ENCODE results near the gene KRTAP5-3.

KRTAP5-3 gene

GRCh38 chr11:1574238-1574932 lies 33.9 kb downstream of the KRTAP5-3 start:
- no peak overlapping the region for H3K4me3 ChIP-seq (ENCODE audit: low read depth in 1 of 2, low read length in 2 of 2)
- H3K9me3 ChIP-seq (ENCODE audit: insufficient read depth, low read length, severe bottlenecking), result no peaks in the 10 kb centered on the region
- no peaks in the 10 kb centered on the region for H3K4me1 ChIP-seq (ENCODE audit: insufficient read depth, low read length)
- DNase-seq (peak; percentile 46), ATAC-seq (ENCODE audit: insufficient read depth, low read depth) (peak; percentile 86)
- no peak overlapping the region for H3K9ac ChIP-seq (ENCODE audit: low read depth, low read length)
- H3K27ac ChIP-seq (ENCODE audit: low read length), result no peak overlapping the region
- TF ChIP-seq CTCF (IDR thresholded peaks at IDR 0.05; ENCODE audit: borderline replicate concordance, extremely low read depth, low read length, poor library complexity, severe bottlenecking), result peak; percentile 90
- TF ChIP-seq EZH2 (IDR thresholded peaks at IDR 0.05; ENCODE audit: borderline replicate concordance, low read depth, low read length, severe bottlenecking), result no peak
- no peaks in the 10 kb centered on the region for H3K79me2 ChIP-seq (ENCODE audit: insufficient read depth, low read length)
- peak overlapping the region; percentile 9; the same call in 1 of the 2 replicates for H3K4me2 ChIP-seq (ENCODE audit: insufficient read depth, low read length)
- H3K27me3 ChIP-seq (ENCODE audit: insufficient read depth, low read length, poor library complexity), result no peaks in the 10 kb centered on the region
- no peak overlapping the region for H2AFZ ChIP-seq (ENCODE audit: low read depth, low read length)
- H3K36me3 ChIP-seq (ENCODE audit: insufficient read depth, low read length), result no peaks in the 10 kb centered on the region
- H4K20me1 ChIP-seq (ENCODE audit: insufficient read depth, low read length), result peaks cover 10% of the 10 kb centered on the region

DNA sequence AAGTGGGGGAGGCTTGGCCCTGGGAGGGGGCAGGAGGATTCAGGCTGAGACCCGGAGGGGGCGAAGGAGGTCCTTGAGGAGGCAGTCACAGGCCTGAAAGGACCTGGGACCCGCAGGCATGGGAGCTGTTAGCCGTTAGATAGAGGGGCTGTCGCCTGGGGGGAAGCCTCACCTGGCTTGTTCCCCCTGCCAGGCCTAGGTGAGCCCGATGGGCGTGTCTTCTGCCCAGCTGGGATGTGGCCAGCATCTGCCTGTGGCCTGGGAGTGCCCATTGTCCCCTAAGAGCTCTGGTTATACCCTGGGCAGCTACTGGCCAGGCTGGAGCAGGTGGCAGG lies 34.4 kb downstream of the KRTAP5-3 start:
- TF ChIP-seq EZH2 (IDR thresholded peaks at IDR 0.05; ENCODE audit: borderline replicate concordance, low read depth, low read length, severe bottlenecking) (no peak), CTCF (IDR thresholded peaks at IDR 0.05; ENCODE audit: borderline replicate concordance, extremely low read depth, low read length, poor library complexity, severe bottlenecking) (no peak)
- no peaks in the 10 kb centered on the region for H3K4me1 ChIP-seq (ENCODE audit: insufficient read depth, low read length)
- no peaks in the 10 kb centered on the region for H3K79me2 ChIP-seq (ENCODE audit: insufficient read depth, low read length)
- ATAC-seq (ENCODE audit: insufficient read depth, low read depth), result no peak
- H3K4me2 ChIP-seq (ENCODE audit: insufficient read depth, low read length), result no peak overlapping the region
- peaks cover 10% of the 10 kb centered on the region for H4K20me1 ChIP-seq (ENCODE audit: insufficient read depth, low read length)
- no peak overlapping the region for H2AFZ ChIP-seq (ENCODE audit: low read depth, low read length)
- no peaks in the 10 kb centered on the region for H3K36me3 ChIP-seq (ENCODE audit: insufficient read depth, low read length)
- no peaks in the 10 kb centered on the region for H3K9me3 ChIP-seq (ENCODE audit: insufficient read depth, low read length, severe bottlenecking)
- no peak for DNase-seq
- H3K9ac ChIP-seq (ENCODE audit: low read depth, low read length), result no peak overlapping the region
- H3K4me3 ChIP-seq (ENCODE audit: low read depth in 1 of 2, low read length in 2 of 2), result no peak overlapping the region
- no peaks in the 10 kb centered on the region for H3K27me3 ChIP-seq (ENCODE audit: insufficient read depth, low read length, poor library complexity)
- H3K27ac ChIP-seq (ENCODE audit: low read length), result no peak overlapping the region

DNA sequence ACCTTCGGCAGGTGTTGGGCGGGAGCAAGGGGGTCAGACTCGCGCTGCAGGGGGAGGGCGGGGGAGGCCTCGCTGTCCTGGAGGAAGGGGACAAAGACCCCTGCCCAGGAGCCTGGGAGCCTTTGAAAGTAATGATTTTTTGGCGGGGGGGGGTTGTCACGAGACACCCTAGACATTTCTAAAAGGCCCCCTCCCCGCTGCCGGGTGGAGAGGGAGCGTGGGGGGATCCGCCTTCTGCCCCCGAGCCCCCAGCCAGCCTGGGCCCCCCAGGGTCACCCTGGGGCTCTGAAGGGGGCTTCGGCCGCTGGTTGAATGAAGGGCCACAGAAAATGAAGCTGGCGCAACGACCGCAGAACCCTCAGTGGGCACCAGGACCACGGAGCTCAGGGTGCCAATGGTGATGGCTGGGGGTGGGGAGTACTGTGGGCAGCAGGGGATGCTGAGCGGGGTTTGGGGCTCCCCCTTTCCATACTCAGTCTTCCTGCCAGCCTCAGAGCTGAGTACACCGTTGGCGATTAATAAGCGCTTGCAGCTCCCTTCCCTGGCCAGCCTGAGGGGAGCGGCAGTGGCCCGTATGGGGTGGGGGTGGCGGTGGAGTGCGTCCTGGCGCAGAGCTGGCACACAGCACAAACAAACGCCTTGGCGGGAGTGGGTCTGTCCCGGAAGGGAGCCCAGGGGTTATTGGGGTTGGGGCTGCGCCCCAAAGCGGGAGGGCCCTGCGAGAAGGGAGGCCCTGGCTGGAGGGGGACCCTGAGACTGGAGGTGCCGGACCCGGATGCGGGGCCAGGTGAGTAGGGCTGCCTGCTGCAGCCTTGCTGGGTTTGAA lies 35.0 kb downstream of the KRTAP5-3 start:
- Histone ChIP-seq H3K4me2 (ENCODE audit: insufficient read depth, low read length) (no peak overlapping the region), H3K4me3 (ENCODE audit: low read depth in 1 of 2, low read length in 2 of 2) (no peak overlapping the region), H3K79me2 (ENCODE audit: insufficient read depth, low read length) (no peaks in the 10 kb centered on the region), H3K36me3 (ENCODE audit: insufficient read depth, low read length) (no peaks in the 10 kb centered on the region), H2AFZ (ENCODE audit: low read depth, low read length) (no peak overlapping the region), H3K9me3 (ENCODE audit: insufficient read depth, low read length, severe bottlenecking) (no peaks in the 10 kb centered on the region), H3K27me3 (ENCODE audit: insufficient read depth, low read length, poor library complexity) (no peaks in the 10 kb centered on the region), H3K9ac (ENCODE audit: low read depth, low read length) (no peak overlapping the region), H3K27ac (ENCODE audit: low read length) (no peak overlapping the region), H4K20me1 (ENCODE audit: insufficient read depth, low read length) (peaks cover 10% of the 10 kb centered on the region), H3K4me1 (ENCODE audit: insufficient read depth, low read length) (no peaks in the 10 kb centered on the region)
- no peak for DNase-seq
- no peak for TF ChIP-seq CTCF (IDR thresholded peaks at IDR 0.05; ENCODE audit: borderline replicate concordance, extremely low read depth, low read length, poor library complexity, severe bottlenecking)
- no peak for TF ChIP-seq EZH2 (IDR thresholded peaks at IDR 0.05; ENCODE audit: borderline replicate concordance, low read depth, low read length, severe bottlenecking)
- no peak for ATAC-seq (ENCODE audit: insufficient read depth, low read depth)
